Dedifferentiated amniotic fluid mesenchymal stem cell (primary cell): Measurements from ENCODE around the gene HK3.

Experiments used
- DNase-seq: peaks from one replicate; pipeline ENCODE4 v3.0.0-alpha.2; 2016; ENCODE audit errors: extremely low spot score

The HK3 gene

GRCh38 chr5:176902911-176903664 is 3.9 kb upstream of the HK3 start:
- DNase-seq, result no peak

DNA sequence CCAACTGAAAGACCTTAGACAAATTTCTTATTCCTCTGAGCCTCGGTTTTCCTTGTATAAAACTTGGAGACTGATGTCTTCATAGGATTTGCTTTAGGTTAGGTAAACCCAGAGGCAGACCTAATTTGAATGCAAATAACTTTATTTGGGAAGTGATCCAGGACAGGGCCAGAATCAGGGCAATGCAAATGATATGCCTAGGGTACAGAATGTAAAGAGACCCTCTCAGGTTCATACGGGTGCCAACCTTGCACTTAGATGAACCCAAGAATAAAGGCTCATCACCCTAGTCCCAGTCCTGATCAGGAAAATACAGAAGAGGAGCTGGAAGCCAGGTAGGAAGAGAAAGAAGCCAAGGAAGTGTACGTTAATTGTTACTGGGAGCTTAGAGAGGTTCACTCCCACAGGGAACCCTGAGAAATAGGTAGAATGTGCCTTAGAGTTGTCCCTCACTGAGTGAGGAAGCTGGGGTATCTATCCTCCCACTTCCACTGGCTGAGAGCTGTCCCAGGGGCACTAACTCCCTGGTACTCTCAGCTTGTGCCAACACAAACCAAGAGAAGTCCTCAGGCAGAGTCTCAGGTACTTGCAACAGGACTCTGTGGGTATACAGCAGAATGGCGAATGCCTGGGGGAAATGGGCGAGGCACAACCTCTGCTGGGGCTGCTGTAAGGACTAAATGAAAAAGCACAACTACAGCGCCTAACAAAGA is 3.1 kb upstream of the HK3 start:
- no peak for DNase-seq

GRCh38 chr5:176901260-176902101 is 2.3 kb upstream of the HK3 start:
- DNase-seq, result no peak

DNA sequence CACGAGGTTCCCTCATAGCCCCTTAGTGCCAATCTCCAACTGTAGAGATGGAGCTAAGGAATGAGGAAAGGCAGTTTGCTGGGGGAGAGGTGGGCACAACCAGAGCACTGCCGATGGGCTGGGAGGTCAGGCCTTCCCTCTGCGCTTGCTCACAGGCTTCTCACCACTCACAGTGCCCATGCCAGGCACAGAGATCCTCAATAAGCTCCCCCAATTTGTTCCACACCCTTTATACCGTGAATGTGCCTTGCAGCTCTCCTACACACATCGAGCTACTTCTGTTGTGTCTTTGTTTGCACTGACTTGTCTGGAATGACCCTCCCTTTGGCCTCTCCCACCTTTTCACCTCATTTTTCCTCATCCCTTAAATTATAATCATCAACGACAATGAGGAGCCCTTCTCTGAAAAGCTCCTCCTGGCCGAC is 1.6 kb upstream of the HK3 start:
- no peak for DNase-seq

DNA sequence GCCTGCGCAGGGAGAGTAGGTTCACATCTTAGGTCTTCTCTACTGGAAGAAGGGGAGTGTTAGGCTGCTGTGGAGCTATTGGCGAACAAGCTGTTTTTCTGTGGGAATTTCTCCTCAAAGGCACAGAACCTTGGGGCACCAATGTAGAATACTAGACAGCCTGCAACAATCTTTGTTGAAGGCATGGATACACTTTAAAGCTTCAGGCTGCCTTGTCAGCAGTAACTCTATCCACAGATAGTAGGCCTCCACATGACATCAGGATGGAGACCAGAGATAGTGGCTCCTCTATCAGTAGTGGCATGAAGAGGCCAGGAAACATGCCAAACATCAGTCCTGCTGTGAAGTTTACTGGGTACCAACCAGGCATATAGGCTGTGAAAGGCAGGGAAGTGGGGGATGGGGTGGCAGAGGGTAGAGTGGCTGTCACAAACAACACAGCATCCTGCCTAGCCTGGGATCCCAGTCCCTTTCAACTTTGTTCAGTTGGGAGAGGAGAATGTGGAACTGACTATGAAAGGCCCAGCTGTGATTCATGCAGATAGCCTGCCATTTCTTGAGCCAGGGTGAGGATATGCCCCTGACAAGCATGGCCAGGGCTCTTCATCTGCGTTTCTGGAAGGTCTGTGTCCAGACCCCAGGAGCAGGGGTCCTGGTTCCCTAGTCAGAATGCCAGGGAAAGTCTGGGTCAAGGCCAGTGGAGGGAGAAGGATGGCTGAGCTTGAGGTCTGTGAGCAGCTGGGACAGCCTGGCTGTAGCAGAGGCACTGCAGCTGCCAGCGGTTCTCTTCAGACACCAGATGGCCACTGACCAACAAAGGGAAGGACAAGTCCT is 1.0 kb upstream of the HK3 start:
- no peak for DNase-seq

DNA sequence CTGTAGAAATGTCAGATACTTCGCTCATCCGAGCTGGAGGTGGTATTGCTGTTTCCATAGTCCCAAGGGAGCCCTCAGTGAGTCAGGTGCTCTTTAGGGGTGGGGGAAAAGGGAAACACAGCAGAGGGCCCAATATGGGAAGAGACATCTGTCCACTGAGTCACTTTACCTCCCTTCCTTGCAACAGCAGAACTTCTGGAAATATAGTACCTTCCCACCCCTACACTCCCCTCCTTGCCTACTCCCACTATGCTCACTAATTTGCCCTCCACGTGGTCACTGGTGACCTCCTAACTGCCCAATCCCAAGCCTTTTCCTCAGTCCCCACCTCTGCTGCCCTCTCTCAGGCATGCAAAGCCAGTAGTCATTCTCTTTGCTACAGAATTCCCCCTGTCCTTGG is 1.9 kb downstream of the HK3 start:
- DNase-seq, result no peak

DNA sequence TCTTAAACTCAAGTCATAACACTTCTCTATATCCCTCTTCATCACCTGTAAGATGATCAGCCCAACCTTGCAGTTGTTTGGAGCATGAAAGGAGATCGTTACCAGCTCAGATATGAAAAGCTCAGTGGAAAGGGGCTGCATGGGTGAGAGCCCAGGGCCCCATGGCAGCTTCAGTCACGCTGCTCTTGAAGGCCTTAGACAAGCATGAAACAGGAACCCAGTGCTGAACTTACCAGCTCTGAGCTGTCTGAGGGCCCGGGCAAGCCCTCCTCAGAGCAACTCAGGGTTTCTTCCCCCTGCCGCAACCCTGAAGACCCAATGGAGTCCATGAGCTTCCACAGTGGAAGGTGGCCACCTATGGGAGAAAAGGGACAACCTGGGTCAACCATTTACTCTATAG is 3.3 kb downstream of the HK3 start:
- no peak for DNase-seq

DNA sequence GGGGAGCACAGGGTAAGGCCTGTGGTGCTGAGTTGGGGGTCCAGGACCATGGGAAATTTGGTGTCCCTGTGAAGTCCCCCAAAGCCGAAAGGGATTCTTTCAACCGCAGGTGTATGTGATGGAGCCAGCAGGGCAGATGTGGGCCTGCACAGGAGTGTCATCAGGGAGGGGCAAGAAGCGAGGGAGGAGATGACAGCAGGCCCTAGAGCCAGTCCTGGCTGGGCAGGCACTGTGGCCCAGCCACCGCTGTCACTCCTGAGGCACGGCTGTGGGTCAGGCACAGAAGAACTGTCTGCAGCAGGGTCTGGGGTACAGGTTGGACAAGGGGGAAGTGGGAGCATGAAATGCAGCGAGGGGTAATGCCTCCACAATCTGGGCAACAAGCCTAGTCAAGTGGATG is 4.8 kb downstream of the HK3 start:
- DNase-seq, result no peak

DNA sequence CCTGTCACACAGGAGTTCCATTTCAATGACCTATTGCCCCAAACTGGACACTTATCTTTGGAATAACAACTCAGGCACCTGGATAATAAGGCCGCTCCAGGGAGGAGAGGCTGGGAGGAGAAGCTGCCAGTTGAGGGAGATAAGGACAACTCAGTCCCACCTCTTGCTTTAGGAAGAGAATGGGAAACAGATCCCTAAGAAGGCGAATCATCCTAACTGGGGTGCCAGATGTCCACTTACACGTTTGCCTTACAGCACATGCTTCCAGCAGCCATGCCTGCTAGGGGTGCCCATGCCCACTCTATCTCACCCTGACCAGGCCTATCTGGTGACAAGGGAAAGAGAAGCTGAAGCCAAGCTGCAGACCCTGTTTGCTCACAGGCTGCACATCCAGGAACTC is 6.5 kb downstream of the HK3 start:
- no peak for DNase-seq

- DNase-seq, result no peak
These were observed 7.7 kb downstream of the HK3 start for GRCh38 chr5:176891331-176891958.

- DNase-seq, result no peak
These were observed 8.5 kb downstream of the HK3 start for GRCh38 chr5:176890455-176891330.

- DNase-seq, result no peak
These were observed 9.5 kb downstream of the HK3 start for GRCh38 chr5:176889321-176890280.

DNA sequence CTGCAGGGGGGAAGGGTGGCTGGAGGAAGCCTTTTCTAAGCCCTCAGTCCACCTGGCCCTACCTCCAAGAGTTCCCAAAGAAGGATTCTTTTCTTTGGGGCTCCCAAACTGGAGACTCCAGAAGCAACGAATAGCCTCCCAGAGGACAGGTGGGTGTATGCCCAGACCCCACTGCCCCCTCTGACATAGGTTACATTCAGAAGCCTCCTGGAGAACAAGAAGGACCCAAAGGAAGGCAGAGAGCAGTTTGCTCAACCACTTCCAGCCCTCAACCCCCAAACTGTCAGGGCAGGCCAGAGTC is 10.3 kb downstream of the HK3 start:
- DNase-seq, result no peak

DNA sequence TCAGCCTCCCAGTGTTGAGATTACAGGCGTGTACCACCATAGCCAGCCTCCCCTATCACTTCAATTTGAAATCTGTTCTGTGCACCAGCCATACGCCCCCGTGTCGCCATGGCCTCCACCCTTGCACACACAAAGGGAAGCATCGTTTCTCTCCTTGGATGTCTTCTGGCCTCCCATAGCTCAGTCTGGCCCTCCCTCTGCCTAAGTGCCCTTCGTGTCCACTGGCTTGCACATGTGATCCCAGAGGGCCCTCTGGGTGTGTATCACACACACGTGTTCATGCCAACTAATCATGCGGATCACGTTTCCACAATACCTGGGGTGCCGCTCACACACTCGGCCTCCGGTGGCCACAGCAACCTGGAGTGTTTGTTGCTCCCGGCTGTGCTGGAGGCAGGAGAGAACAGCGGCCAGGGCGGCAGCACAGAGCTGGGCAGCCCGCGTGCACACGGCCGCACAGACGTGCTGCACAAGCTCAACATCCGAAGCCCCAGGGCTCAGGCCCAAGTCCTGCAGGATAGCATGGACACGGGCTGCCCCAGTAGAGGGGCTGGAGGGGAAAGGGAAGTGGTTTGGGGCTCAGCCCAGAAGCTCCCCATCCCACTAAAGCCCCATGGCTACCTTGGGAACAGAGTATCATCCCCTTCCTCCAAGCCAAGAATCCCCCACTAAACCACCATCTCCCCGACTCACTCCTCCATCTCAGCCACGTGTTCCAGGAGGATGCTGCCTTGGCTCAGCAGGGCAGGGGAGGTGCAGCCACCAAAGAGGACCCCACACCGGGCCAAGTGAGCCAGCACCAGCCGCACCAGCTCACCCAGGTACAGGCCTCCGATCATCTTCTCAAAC is 10.9 kb downstream of the HK3 start:
- DNase-seq, result no peak

DNA sequence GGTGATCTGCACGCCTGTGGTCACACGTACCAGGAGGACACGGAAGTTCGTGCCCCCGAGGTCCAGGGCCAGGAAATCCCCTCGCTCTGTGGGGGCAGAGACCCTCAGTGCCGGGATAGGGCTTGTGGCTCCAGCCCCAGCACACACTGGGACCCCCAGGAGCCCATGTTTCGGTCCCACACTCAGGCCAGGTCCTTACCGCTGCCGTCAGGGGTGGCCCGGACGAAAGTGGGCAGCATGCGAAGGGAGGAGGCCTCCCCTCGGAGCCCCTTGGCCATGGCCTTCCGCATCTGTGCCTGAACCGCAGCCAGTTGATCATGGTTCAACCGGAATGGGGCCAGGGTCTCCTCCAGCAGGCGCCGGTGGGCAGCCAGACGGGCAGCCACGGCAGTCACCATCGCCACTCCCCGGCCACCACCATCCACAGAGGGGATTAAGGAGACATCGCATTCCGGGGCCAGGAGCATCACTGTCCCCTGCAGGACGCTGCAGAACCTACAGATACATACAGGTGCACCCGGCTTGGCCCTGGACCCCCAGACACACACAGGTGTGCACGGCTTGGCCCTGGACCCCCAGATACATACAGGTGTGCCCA is 11.8 kb downstream of the HK3 start:
- no peak for DNase-seq

DNA sequence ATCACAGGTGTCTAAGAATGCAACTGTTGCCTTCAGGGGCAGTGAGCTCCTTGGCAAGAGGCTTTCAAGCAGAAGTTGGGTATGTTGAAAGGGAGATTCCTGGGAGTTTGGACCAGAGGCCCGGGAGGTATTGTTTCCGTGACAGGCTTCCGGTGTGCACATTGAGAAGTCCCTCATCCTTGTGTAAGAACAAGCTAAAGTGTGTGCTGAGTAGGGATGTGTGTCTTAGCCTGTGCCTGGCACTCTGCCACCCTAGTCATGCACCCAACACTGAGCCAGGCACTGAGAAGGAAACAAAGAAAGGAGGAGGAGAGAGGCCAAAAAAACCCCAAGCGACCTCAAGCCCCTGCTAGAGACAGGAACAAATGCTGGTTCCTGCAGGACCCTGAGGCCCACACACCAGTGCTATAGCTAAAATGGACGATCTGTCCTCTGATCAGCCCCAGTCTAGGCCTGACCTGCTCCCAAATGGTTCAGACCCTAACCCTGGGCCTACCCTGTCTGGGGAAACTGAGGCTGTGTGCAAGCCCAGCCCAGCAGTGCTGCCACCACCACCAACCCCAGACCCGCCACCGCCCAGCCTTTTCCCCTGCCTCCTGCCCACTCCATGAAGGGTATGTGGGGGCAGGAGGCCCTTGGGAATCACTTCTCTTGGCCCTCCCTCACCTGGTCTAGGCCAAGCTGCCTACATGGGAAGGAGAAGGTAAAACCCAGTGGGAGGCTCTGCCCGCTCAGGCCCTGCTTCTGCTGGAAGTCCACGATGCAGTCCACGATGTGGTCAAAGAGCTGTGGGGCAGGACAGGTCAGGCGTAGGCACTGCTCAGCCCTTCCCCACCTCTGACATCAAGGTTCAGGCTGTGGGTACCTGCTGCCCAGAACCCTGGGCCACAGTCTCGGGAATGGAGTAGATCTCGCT is 12.6 kb downstream of the HK3 start:
- no peak for DNase-seq

DNA sequence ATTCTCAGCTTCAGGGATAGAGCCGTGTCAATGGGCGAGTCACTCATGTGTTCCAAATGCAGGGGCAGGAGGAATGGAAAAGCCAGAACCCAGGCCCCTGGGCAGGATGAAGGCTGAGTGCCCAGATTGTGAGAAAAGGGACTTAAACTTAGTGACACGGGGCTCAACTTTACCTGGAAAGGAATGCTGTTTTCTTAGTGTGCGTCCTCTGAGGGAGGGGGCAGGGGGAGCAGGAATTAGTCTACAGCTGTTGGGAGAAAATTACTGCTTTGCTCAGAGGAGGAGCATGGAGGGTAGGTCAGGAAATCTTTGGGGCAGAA is 14.6 kb downstream of the HK3 start:
- no peak for DNase-seq
